NCI-H748 (cell line): Measurements from ENCODE around the gene FAM210A.

Experiments
- DNase-seq: peaks from one replicate; lab custom pipeline; 2025; ENCODE audit not compliant: unreplicated experiment; lab: John Stamatoyannopoulos, UW

Gene FAM210A

GRCh38 chr18:13623348-13623747, 103.0 kb downstream of the FAM210A start:
- no peak for DNase-seq

GRCh38 chr18:13622751-13623150, 103.6 kb downstream of the FAM210A start:
- no peak for DNase-seq

- no peak for DNase-seq
Measured at GRCh38 chr18:13621886-13622619, 104.3 kb downstream of the FAM210A start.

GRCh38 chr18:13621446-13621849, 104.9 kb downstream of the FAM210A start:
- DNase-seq = no peak

DNA sequence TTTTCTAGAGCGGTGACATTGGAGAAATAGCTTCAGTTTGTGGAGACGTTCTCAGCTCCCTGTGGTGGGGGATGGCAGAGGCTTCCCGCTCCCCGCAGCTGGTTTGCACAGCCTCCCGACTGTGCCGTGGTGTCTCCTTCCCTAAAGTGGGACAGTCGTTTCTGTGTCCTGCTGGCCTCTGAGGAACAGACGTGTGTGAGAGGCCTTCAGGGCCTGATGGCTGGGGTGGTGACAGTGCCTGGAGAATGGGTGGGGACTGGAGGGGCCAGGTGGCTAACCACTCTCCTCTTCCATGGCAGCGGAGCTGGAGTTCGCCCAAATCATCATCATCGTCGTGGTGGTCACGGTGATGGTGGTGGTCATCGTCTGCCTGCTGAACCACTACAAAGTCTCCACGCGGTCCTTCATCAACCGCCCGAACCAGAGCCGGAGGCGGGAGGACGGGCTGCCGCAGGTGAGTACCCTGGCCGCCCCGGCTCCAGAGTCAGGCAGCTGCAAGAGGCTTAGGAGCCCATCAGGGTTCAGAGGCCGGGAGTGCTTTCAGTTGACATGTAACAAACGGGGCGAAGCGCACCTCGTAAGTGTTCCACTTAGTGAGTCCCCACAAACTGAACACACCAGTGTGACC, 105.4 kb downstream of the FAM210A start:
- no peak for DNase-seq

GRCh38 chr18:13620206-13620672, 106.1 kb downstream of the FAM210A start:
- no peak for DNase-seq

- DNase-seq = no peak
Measured at GRCh38 chr18:13619505-13620205, 106.7 kb downstream of the FAM210A start.

GRCh38 chr18:13618760-13619438, 107.5 kb downstream of the FAM210A start:
- no peak for DNase-seq

GRCh38 chr18:13617826-13618515, 108.4 kb downstream of the FAM210A start:
- DNase-seq = no peak

DNA sequence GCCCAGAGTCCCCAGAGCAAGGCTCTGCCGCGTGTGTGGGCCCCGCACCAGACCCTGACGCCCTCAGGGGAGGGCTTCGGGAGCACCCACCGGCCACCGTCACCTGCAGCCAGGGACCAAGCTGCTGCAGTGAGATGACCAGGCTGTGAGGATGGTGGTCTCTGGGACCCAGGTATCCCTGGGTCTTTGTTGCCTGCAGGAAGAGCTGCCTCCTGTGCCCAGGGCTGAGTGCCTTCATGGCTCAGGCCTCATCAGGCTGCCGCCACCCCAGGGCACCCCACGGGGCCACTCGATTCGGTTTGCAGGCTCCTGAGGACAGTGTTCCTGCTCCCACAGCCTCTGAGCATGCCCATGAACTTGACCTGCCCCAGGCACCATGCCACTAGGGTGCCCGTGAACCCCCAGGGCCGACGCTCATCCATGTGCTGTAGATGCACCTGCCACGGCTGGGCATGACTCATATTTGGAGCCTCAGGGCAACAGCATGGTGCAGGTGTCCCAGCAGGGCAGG, 109.8 kb downstream of the FAM210A start:
- no peak for DNase-seq

GRCh38 chr18:13616041-13616440, 110.3 kb downstream of the FAM210A start:
- no peak for DNase-seq

- DNase-seq = no peak
Measured at GRCh38 chr18:13615432-13615861, 110.9 kb downstream of the FAM210A start.

DNA sequence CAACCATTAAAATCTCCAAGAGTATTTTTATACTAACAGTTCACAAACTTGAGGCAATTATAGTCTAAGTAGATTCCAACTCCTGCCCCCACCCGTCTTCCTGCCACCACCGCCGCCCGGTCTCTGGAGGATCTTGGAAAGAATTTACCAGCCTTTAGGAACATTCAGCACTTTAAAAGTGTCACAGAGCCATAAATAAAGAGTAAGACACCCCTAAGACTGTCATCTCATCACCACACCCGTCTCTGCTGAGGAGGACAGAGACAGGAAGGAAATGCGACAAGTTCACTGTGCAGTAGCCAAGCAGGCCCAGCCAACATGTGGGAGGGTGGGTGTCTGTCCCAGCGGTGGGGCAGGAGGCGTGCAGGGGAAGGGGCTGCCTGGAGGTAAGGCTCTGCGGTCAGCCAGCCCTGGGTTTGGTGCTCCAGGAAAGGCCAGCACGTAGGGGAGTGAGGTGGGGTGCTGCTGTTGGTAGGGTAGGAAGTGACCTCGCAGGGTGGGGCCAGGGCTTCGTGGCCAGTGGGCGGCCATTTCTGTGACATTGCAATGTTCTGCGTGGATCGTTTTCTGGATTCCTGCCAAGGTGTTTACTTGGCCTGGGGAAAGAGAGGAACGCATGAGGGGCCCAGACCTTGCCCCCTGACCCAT, 111.6 kb downstream of the FAM210A start:
- DNase-seq = no peak

DNA sequence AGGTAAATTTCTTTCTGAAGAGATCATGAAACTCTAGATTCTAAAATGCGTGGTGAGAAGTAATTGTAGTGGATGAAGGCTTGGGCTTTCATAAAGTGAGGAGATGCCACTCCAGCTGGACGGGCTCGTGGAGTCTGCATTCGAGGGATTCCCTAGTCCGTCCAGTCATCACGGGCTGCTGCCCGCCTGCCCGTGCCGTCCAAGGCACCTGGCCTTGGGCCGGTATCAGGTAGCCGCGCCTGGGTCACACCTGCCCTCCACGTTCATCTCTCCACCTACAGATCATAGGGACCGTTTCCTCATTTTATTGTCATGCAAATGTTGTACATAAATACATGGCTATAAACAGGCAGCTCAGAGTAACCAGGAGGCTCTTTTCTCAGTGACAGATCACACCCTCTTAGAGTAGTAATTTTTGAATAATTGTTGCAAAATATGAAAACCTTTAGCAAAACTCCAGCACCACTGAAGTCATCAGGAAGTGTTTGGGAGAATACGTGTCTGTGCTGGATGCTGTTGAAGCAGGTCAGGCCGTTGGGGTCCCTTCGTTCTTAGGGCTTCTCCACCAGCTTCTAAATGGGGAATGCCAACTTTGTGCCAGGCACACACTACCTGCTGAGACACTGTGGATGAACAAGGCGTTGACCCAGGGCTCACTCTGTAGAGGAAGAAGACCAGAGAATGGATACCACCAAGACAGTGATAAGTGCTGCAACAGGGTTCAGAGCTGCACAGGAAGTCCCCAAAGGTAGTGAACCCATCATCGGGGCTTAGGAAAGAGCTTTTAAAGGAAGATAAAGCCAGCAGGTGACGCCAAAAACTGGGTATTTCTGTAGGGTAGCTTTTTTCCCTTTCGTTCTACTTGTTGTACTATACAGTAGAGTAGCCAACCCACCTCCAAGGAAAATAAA, 112.5 kb downstream of the FAM210A start:
- DNase-seq = peak; percentile 67
